Brain microvascular endothelial cell (primary cell): ENCODE results near the gene KLHL26.

ENCODE experiments used
- DNase-seq: peaks from one replicate; pipeline ENCODE4 v3.0.0-alpha.2; 2020
- H3K27ac ChIP-seq: fragments of 250-450 bp; sonication (Bioruptor Pico); 2 replicates; pipeline ENCODE4 v1.5.1; 2020; ENCODE audit warnings: mild to moderate bottlenecking, moderate library complexity
- H3K27me3 ChIP-seq: fragments of 250-450 bp; sonication (Bioruptor Pico); replicated peaks from 2 replicates; pipeline ENCODE4 v1.5.1; 2020; ENCODE audit warnings: mild to moderate bottlenecking
- H3K36me3 ChIP-seq: fragments of 250-450 bp; sonication (Bioruptor Pico); replicated peaks from 2 replicates; pipeline ENCODE4 v1.5.1; 2020; ENCODE audit warnings: mild to moderate bottlenecking
- H3K4me3 ChIP-seq: 2 replicates; pipeline ENCODE4 v1.5.1; 2011; ENCODE audit warnings: low read depth, mild to moderate bottlenecking, control low read depth, low read length, moderate library complexity
- CTCF ChIP-seq: IDR thresholded peaks from 2 replicates; pipeline ENCODE4 v1.5.1; 2011; ENCODE audit warnings: low read depth, mild to moderate bottlenecking, moderate library complexity, low read length, control low read depth, inconsistent platforms; ENCODE audit errors: missing control alignments
- in situ Hi-C: cut with HindIII; loops from 2 replicates; pipeline ENCODE4 v1.10.0; 2017; ENCODE audit warnings: low sequenced_read_pairs, low pct_ligation_motif_present

The KLHL26 gene

GRCh38 chr19:18667531-18668251 lies 30.9 kb downstream of the KLHL26 start:
- Histone ChIP-seq H3K4me3 (no peak overlapping the region), H3K36me3 (peaks cover 7% of the 10 kb centered on the region), H3K27ac (no peak overlapping the region), H3K27me3 (no peaks in the 10 kb centered on the region)
- in situ Hi-C loops = no loop called here
- no peak for TF ChIP-seq CTCF
- DNase-seq = no peak

GRCh38 chr19:18668252-18668631 lies 31.4 kb downstream of the KLHL26 start:
- in situ Hi-C loops = no loop called here

GRCh38 chr19:18668744-18669523 lies 32.1 kb downstream of the KLHL26 start:
- peaks cover 7% of the 10 kb centered on the region for H3K36me3 ChIP-seq
- no peak overlapping the region for H3K4me3 ChIP-seq
- no peak for TF ChIP-seq CTCF
- DNase-seq = no peak
- in situ Hi-C loops = no loop called here
- H3K27ac ChIP-seq = no peak overlapping the region
- H3K27me3 ChIP-seq = no peaks in the 10 kb centered on the region

More at GRCh38 chr19:18668252-18668631, 31.4 kb downstream of the KLHL26 start:
- H3K4me3 ChIP-seq = no peak overlapping the region
- peaks cover 7% of the 10 kb centered on the region for H3K36me3 ChIP-seq
- TF ChIP-seq CTCF = no peak
- no peak overlapping the region for H3K27ac ChIP-seq
- no peaks in the 10 kb centered on the region for H3K27me3 ChIP-seq
- no peak for DNase-seq

GRCh38 chr19:18669524-18669817 lies 32.6 kb downstream of the KLHL26 start:
- TF ChIP-seq CTCF = no peak
- in situ Hi-C loops = no loop called here
- H3K27me3 ChIP-seq = no peaks in the 10 kb centered on the region
- no peak overlapping the region for H3K4me3 ChIP-seq
- H3K27ac ChIP-seq = no peak overlapping the region
- DNase-seq = peak; percentile 51
- H3K36me3 ChIP-seq = peaks cover 7% of the 10 kb centered on the region

- in situ Hi-C loops = no loop called here
- H3K27me3 ChIP-seq = no peaks in the 10 kb centered on the region
- no peak for TF ChIP-seq CTCF
- no peak for DNase-seq
- H3K4me3 ChIP-seq = no peak overlapping the region
- H3K27ac ChIP-seq = no peak overlapping the region
- H3K36me3 ChIP-seq = peaks cover 7% of the 10 kb centered on the region
These were observed 33.1 kb downstream of the KLHL26 start for GRCh38 chr19:18669883-18670282.

- Histone ChIP-seq H3K27me3 (no peaks in the 10 kb centered on the region), H3K27ac (no peak overlapping the region), H3K4me3 (no peak overlapping the region), H3K36me3 (peaks cover 7% of the 10 kb centered on the region)
- in situ Hi-C loops = no loop called here
- no peak for DNase-seq
- no peak for TF ChIP-seq CTCF
These were observed 33.5 kb downstream of the KLHL26 start for GRCh38 chr19:18670312-18670711.
